Progenitor cell of endocrine pancreas (in vitro differentiated cells): ENCODE data around the gene PRRX2. TPM values are rescaled to one million over a fixed set of nuclear protein-coding genes. Genes with fewer than 3 reads are reported as not detected.

ENCODE experiments used
- DNase-seq: peaks from one replicate; pipeline ENCODE4 v3.0.0; 2021; ENCODE audit warnings: low spot score; ENCODE audit not compliant: unreplicated experiment
- H3K27ac Mint-ChIP-seq: 2 replicates; pipeline ENCODE4 v1.8.0; 2021; ENCODE audit warnings: mild to moderate bottlenecking, moderate library complexity, mixed read lengths
- H3K27me3 Mint-ChIP-seq: 2 replicates; pipeline ENCODE4 v1.8.0; 2021; ENCODE audit warnings: mixed read lengths
- H3K36me3 Mint-ChIP-seq: 2 replicates; pipeline ENCODE4 v1.8.0; 2022; ENCODE audit warnings: mixed read lengths; ENCODE audit not compliant: insufficient read depth
- H3K4me1 Mint-ChIP-seq: 2 replicates; pipeline ENCODE4 v1.8.0; 2021; ENCODE audit warnings: low read depth, mixed read lengths
- H3K4me3 Mint-ChIP-seq: 2 replicates; pipeline ENCODE4 v1.8.0; 2021; ENCODE audit warnings: low read depth, mild to moderate bottlenecking, moderate library complexity, mixed read lengths
- H3K9me3 Mint-ChIP-seq: 2 replicates; pipeline ENCODE4 v1.8.0; 2021; ENCODE audit warnings: low read depth, mixed read lengths
- CTCF ChIP-seq: fragments of 200-600 bp; sonication (generic); IDR thresholded peaks from one replicate; pipeline ENCODE4 v1.5.0; 2021; ENCODE audit warnings: antibody characterized with exemption, mild to moderate bottlenecking; ENCODE audit not compliant: unreplicated experiment
- total RNA-seq: library from RNA; stranded (reverse); gene quantifications from 2 replicates; pipeline ENCODE4 v1.2.1, GENCODE V29; 2021

PRRX2 gene
- total RNA-seq, 1 donor from 2014 or later: 0.79 TPM

GRCh38 chr9:129704807-129705206 is 39.4 kb downstream of the PRRX2 start:
- no peak for TF ChIP-seq CTCF
- Mint-ChIP-seq H3K27ac (no peak overlapping the region), H3K4me1 (peaks cover 2% of the 10 kb centered on the region), H3K27me3 (peaks cover 19% of the 10 kb centered on the region), H3K9me3 (no peaks in the 10 kb centered on the region), H3K4me3 (no peak overlapping the region), H3K36me3 (no peaks in the 10 kb centered on the region)
- DNase-seq: no peak

- no peak overlapping the region for H3K27ac Mint-ChIP-seq
- no peak for TF ChIP-seq CTCF
- peaks cover 20% of the 10 kb centered on the region for H3K4me1 Mint-ChIP-seq
- no peak overlapping the region for H3K4me3 Mint-ChIP-seq
- no peak for DNase-seq
- H3K27me3 Mint-ChIP-seq: peaks cover 5% of the 10 kb centered on the region
- no peaks in the 10 kb centered on the region for H3K36me3 Mint-ChIP-seq
- no peaks in the 10 kb centered on the region for H3K9me3 Mint-ChIP-seq
Observed at GRCh38 chr9:129708793-129709192, 43.3 kb downstream of the PRRX2 start.

GRCh38 chr9:129709438-129710168 is 44.2 kb downstream of the PRRX2 start:
- H3K27ac Mint-ChIP-seq: no peak overlapping the region

GRCh38 chr9:129710169-129710453 is 44.7 kb downstream of the PRRX2 start:
- H3K9me3 Mint-ChIP-seq: no peaks in the 10 kb centered on the region
- H3K27me3 Mint-ChIP-seq: peaks cover 3% of the 10 kb centered on the region
- H3K4me1 Mint-ChIP-seq: peaks cover 20% of the 10 kb centered on the region
- no peak for TF ChIP-seq CTCF
- H3K27ac Mint-ChIP-seq: no peak overlapping the region
- H3K36me3 Mint-ChIP-seq: no peaks in the 10 kb centered on the region
- no peak overlapping the region for H3K4me3 Mint-ChIP-seq
- no peak for DNase-seq

More at GRCh38 chr9:129709438-129710168, 44.2 kb downstream of the PRRX2 start:
- no peak for TF ChIP-seq CTCF
- H3K27me3 Mint-ChIP-seq: peaks cover 3% of the 10 kb centered on the region
- no peak for DNase-seq
- no peaks in the 10 kb centered on the region for H3K36me3 Mint-ChIP-seq
- no peaks in the 10 kb centered on the region for H3K9me3 Mint-ChIP-seq
- peaks cover 20% of the 10 kb centered on the region for H3K4me1 Mint-ChIP-seq
- no peak overlapping the region for H3K4me3 Mint-ChIP-seq

- no peaks in the 10 kb centered on the region for H3K9me3 Mint-ChIP-seq
- TF ChIP-seq CTCF: no peak
- H3K36me3 Mint-ChIP-seq: no peaks in the 10 kb centered on the region
- H3K27ac Mint-ChIP-seq: peak overlapping the region; percentile 73
- no peak overlapping the region for H3K4me3 Mint-ChIP-seq
- peaks cover 20% of the 10 kb centered on the region for H3K4me1 Mint-ChIP-seq
- peaks cover 3% of the 10 kb centered on the region for H3K27me3 Mint-ChIP-seq
- DNase-seq: no peak
Observed at GRCh38 chr9:129712634-129713401, 47.4 kb downstream of the PRRX2 start.
